Activated CD8-positive, alpha-beta T cell treated with anti-CD3 and anti-CD28 coated beads for 36 hours (primary cell): ENCODE measurements around the gene SIAE. TPM values are rescaled to one million over a fixed set of nuclear protein-coding genes. Genes with fewer than 3 reads are reported as not detected.

Experiments
- ATAC-seq: fragments of 200-7000 bp; cut with Tn5 transposase; one replicate; pipeline ENCODE4 v1.10.0; 2021; ENCODE audit warnings: mild to moderate bottlenecking, moderate library complexity
- CTCF ChIA-PET: fragments of 350-600 bp; sonication (Branson Sonifier 250); formaldehyde crosslinking; loops from one replicate; lab custom pipeline; 2021; ENCODE audit warnings: antibody characterized with exemption; lab: Charles Lee
- POLR2A ChIA-PET: fragments of 350-600 bp; sonication (Branson Sonifier 250); formaldehyde crosslinking; loops from one replicate; lab custom pipeline; 2021; ENCODE audit warnings: antibody characterized with exemption; lab: Charles Lee
- DNase-seq: peaks from one replicate; pipeline ENCODE4 v3.0.0-alpha.2; 2020
- H3K27ac Mint-ChIP-seq: one replicate; pipeline ENCODE4 v1.8.0; 2021; ENCODE audit warnings: mild to moderate bottlenecking, mixed read lengths
- H3K27me3 Mint-ChIP-seq: one replicate; pipeline ENCODE4 v1.8.0; 2021; ENCODE audit warnings: mixed read lengths
- H3K36me3 Mint-ChIP-seq: one replicate; pipeline ENCODE4 v1.8.0; 2021; ENCODE audit warnings: low read depth, mixed read lengths
- H3K4me1 Mint-ChIP-seq: one replicate; pipeline ENCODE4 v1.8.0; 2021; ENCODE audit warnings: low read depth, mixed read lengths
- H3K4me3 Mint-ChIP-seq: one replicate; pipeline ENCODE4 v1.8.0; 2021; ENCODE audit warnings: mild to moderate bottlenecking, moderate library complexity, mixed read lengths
- H3K9me3 Mint-ChIP-seq: one replicate; pipeline ENCODE4 v1.8.0; 2021; ENCODE audit warnings: mixed read lengths
- intact Hi-C: fragments of 100-400 bp; cut with micrococcal nuclease; formaldehyde crosslinking; loops from one replicate; pipeline ENCODE4 v1.10.0; 2022
- total RNA-seq, 2 experiments: library from RNA; stranded (reverse); gene quantifications; one replicate each; pipeline ENCODE4 v1.2.3, GENCODE V29; 2021
- TF ChIP-seq, protein P1 (sequence below): fragments of 200-600 bp; IDR thresholded peaks from one replicate; pipeline ENCODE4 v1.8.0; 2022; ENCODE audit warnings: antibody characterized with exemption, mild to moderate bottlenecking

The SIAE gene
- total RNA-seq, 2 experiments from 2014 or later = 5.0 to 6.2 TPM

GRCh38 chr11:124648610-124649009, 24.9 kb downstream of the SIAE start:
- POLR2A ChIA-PET = no interaction called here
- Mint-ChIP-seq H3K4me3 (no peak overlapping the region), H3K9me3 (no peaks in the 10 kb centered on the region)

GRCh38 chr11:124646148-124646547, 27.4 kb downstream of the SIAE start:
- DNase-seq = no peak
- no peaks in the 10 kb centered on the region for H3K4me1 Mint-ChIP-seq
- POLR2A ChIA-PET = no interaction called here
- TF ChIP-seq, protein P1, sequence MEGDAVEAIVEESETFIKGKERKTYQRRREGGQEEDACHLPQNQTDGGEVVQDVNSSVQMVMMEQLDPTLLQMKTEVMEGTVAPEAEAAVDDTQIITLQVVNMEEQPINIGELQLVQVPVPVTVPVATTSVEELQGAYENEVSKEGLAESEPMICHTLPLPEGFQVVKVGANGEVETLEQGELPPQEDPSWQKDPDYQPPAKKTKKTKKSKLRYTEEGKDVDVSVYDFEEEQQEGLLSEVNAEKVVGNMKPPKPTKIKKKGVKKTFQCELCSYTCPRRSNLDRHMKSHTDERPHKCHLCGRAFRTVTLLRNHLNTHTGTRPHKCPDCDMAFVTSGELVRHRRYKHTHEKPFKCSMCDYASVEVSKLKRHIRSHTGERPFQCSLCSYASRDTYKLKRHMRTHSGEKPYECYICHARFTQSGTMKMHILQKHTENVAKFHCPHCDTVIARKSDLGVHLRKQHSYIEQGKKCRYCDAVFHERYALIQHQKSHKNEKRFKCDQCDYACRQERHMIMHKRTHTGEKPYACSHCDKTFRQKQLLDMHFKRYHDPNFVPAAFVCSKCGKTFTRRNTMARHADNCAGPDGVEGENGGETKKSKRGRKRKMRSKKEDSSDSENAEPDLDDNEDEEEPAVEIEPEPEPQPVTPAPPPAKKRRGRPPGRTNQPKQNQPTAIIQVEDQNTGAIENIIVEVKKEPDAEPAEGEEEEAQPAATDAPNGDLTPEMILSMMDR = no peak
- intact Hi-C loops = no loop called here
- no peak overlapping the region for H3K4me3 Mint-ChIP-seq
- no peak overlapping the region for H3K27ac Mint-ChIP-seq
- no peaks in the 10 kb centered on the region for H3K9me3 Mint-ChIP-seq
- ATAC-seq = no peak
- no peaks in the 10 kb centered on the region for H3K36me3 Mint-ChIP-seq
- no peaks in the 10 kb centered on the region for H3K27me3 Mint-ChIP-seq
- CTCF ChIA-PET = interaction anchor here (1.7 to 4.8 kb wide), 3 partner anchors 117 to 220 kb away, joined by 7 to 30 read pairs (median 14); no protein-coding TSS in a partner anchor

More at GRCh38 chr11:124648610-124649009, 24.9 kb downstream of the SIAE start:
- intact Hi-C loops = no loop called here
- Mint-ChIP-seq H3K27me3 (no peaks in the 10 kb centered on the region), H3K27ac (no peak overlapping the region), H3K4me1 (no peaks in the 10 kb centered on the region), H3K36me3 (peaks cover 6% of the 10 kb centered on the region)
- no peak for DNase-seq
- CTCF ChIA-PET = interaction anchor here (1.0 to 2.1 kb wide), 3 partner anchors 18 to 115 kb away, joined by 4 to 11 read pairs (median 6); no protein-coding TSS in a partner anchor
- TF ChIP-seq, protein P1 = no peak
- ATAC-seq = no peak

DNA sequence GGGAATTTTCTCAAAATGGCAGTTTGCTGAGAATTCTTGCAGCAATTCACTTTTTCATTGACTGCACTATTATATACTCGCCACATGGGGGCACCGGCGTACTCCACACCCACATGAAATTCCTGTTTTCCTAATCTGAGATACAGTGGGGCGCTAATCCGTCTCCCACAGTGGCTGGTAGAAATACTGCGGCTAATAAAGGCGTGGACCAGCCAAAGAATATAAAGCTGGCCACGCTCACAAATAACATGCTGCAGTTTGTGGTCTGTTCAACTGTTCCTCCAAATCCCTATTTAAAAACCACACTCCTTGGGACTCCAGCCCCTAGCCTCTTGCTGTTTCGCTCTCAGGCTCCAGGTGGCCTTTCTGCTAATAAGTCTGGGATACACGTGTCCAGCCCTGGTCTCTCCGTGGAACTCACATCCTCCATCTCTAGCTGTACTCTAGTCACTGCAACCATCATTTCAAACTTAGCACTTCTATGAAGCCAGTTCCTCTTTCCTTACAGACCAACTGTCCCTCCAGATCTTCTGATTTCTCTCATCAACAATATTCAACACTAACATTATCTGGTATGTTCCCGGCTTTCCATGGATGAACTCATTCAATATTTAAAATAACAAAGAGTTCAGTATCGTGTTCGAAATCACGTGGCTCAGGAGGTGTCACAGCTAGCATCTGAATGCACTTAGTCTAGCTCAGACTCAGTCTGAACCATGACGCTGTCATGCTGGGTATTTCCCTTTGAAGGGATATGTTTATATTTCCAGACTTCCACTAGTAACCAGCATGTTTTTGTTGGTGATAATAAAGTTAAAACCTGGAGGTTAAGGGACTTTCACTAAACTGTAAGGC, 28.9 kb downstream of the SIAE start:
- no peaks in the 10 kb centered on the region for H3K4me1 Mint-ChIP-seq
- peak; percentile 78 for ATAC-seq
- no peaks in the 10 kb centered on the region for H3K9me3 Mint-ChIP-seq
- no peak overlapping the region for H3K4me3 Mint-ChIP-seq
- H3K27me3 Mint-ChIP-seq = no peaks in the 10 kb centered on the region
- TF ChIP-seq, protein P1 = peak; percentile 94
- no peak overlapping the region for H3K27ac Mint-ChIP-seq
- intact Hi-C loops = no loop called here
- ChIA-PET CTCF (interaction anchor here (0.6 to 4.8 kb wide), 27 partner anchors 10 to 232 kb away, joined by 3 to 30 read pairs (median 4); partner anchors contain the start of gene TBRG1), POLR2A (no interaction called here)
- H3K36me3 Mint-ChIP-seq = no peaks in the 10 kb centered on the region
- DNase-seq = peak; percentile 27

- intact Hi-C loops = no loop called here
- no peaks in the 10 kb centered on the region for H3K27me3 Mint-ChIP-seq
- CTCF ChIA-PET = interaction anchor here (0.8 to 4.8 kb wide), 24 partner anchors 10 to 233 kb away, joined by 3 to 30 read pairs (median 4); partner anchors contain the start of genes NRGN and TBRG1
- H3K27ac Mint-ChIP-seq = no peak overlapping the region
- H3K36me3 Mint-ChIP-seq = no peaks in the 10 kb centered on the region
- H3K9me3 Mint-ChIP-seq = no peaks in the 10 kb centered on the region
- TF ChIP-seq, protein P1 = no peak
- H3K4me3 Mint-ChIP-seq = no peak overlapping the region
- no peak for ATAC-seq
- no peaks in the 10 kb centered on the region for H3K4me1 Mint-ChIP-seq
- DNase-seq = no peak
- POLR2A ChIA-PET = interaction anchor here (0.6 kb wide), 1 partner anchor 194 kb away, joined by 3 read pairs; no protein-coding TSS in a partner anchor
These were observed 29.7 kb downstream of the SIAE start for GRCh38 chr11:124643605-124644425.
